Aorta (tissue), 5 donors: ENCODE results near the gene DNER. TPM values are rescaled to one million over a fixed set of nuclear protein-coding genes. Genes with fewer than 3 reads are reported as not detected.

Experiments
- ATAC-seq: fragments of 200-7000 bp; cut with Tn5 transposase; one replicate; pipeline ENCODE4 v1.9.1; 2022; ENCODE audit warnings: moderate library complexity; ENCODE audit not compliant: low FRiP score
- DNase-seq, 2 donors: peaks; one replicate each; pipeline ENCODE4 v3.0.0-alpha.2; 2020
- H3K27ac ChIP-seq, 2 donors: one replicate each; pipeline ENCODE4 v1.5.1; 2013; ENCODE audit warnings: low read length in 2 of 2, mild to moderate bottlenecking in 2 of 2, moderate library complexity in 2 of 2, control low read depth in 1 of 2, inconsistent platforms in 1 of 2, low read depth in 1 of 2
- H3K27me3 ChIP-seq, 2 donors: one replicate each; pipeline ENCODE4 v1.6.1; 2013; ENCODE audit warnings: control low read depth in 1 of 2, low read length in 1 of 2, mild to moderate bottlenecking in 1 of 2, moderate library complexity in 1 of 2; ENCODE audit not compliant: insufficient read depth in 2 of 2, control insufficient read depth in 1 of 2
- H3K36me3 ChIP-seq, 2 donors: one replicate each; pipeline ENCODE4 v1.6.1; 2013; ENCODE audit warnings: control low read depth in 1 of 2, low read length in 1 of 2, mild to moderate bottlenecking in 1 of 2; ENCODE audit not compliant: insufficient read depth in 2 of 2, control insufficient read depth in 1 of 2
- H3K4me1 ChIP-seq, 2 donors: one replicate each; pipeline ENCODE4 v1.6.1; 2013; ENCODE audit warnings: low read length in 2 of 2, control low read depth in 1 of 2, mild to moderate bottlenecking in 1 of 2, moderate library complexity in 1 of 2; ENCODE audit not compliant: insufficient read depth in 2 of 2, control insufficient read depth in 1 of 2
- H3K4me3 ChIP-seq, 2 donors: one replicate each; pipeline ENCODE4 v1.5.1; 2013; ENCODE audit warnings: low read length in 2 of 2, control low read depth in 1 of 2, mild to moderate bottlenecking in 1 of 2
- H3K9me3 ChIP-seq: one replicate; pipeline ENCODE4 v1.6.1; 2013; ENCODE audit warnings: mild to moderate bottlenecking, low read length; ENCODE audit not compliant: control insufficient read depth
- WGBS, 2 donors: extraction: QIAGEN DNeasy Blood & Tissue Kit; methylation state at CpG; one replicate each; pipeline ENCODE4 v1.1.7; 2013; 5-methylcytosine and 5-hydroxymethylcytosine counted together
- intact Hi-C, 2 donors: fragments of 100-400 bp; cut with DNase I; formaldehyde crosslinking; loops; one replicate each; pipeline versions ENCODE4 v1.14.2 to v1.15.0; 2022
- polyA plus RNA-seq, 2 donors: library from polyadenylated mRNA; stranded (reverse); fragments of 200-250 nt; gene quantifications; one replicate each; pipeline ENCODE4 v1.2.3, GENCODE V29; 2013
- total RNA-seq, 2 donors: library from RNA; stranded (reverse); fragmentation: NEBNext Ultra II Directional; extraction: Animal tissue kit (Norgen Biotek cat#: 25700); gene quantifications; one replicate each; pipeline ENCODE4 v1.2.1, GENCODE V29; 2021
- donor health status: healthy with polysubstance abuse.
- donor health status: Bipolar disorder and iron deficiency.
- donor health status: DM: no; HTN: no; CAD: no.
- donor health status: DM: no; HTN: no; CAD: no.
- donor health status: DM: yes; HTN: yes; CAD: no.

Gene DNER
- total and polyA plus RNA-seq, 4 donors: 0.45 to 2.5 (median 1.1) TPM

GRCh38 chr2:229563388-229563787 is 151.0 kb downstream of the DNER start:
- no peak overlapping the region for H3K4me3 ChIP-seq
- no peaks in the 10 kb centered on the region for H3K9me3 ChIP-seq
- H3K27ac ChIP-seq: no peak overlapping the region
- H3K4me1 ChIP-seq: peaks cover 0 to 2% of the 10 kb centered on the region in 2 donors
- H3K36me3 ChIP-seq: no peaks in the 10 kb centered on the region
- ATAC-seq: no peak
- WGBS, 2 donors: 94 to 97% methylated on average over 5 of the region's 5 CpGs
- DNase-seq: no peak
- H3K27me3 ChIP-seq: no peaks in the 10 kb centered on the region
- intact Hi-C loops: no loop called here

GRCh38 chr2:229562472-229563127 is 151.8 kb downstream of the DNER start:
- ATAC-seq: no peak
- no peaks in the 10 kb centered on the region for H3K9me3 ChIP-seq
- 82 to 83% methylated on average over 1 of the region's 1 CpG for WGBS, 2 donors
- peaks cover 0 to 2% of the 10 kb centered on the region in 2 donors for H3K4me1 ChIP-seq
- intact Hi-C loops: no loop called here
- H3K27me3 ChIP-seq: no peaks in the 10 kb centered on the region
- no peak overlapping the region for H3K27ac ChIP-seq
- no peak for DNase-seq
- no peak overlapping the region for H3K4me3 ChIP-seq
- H3K36me3 ChIP-seq: no peaks in the 10 kb centered on the region

GRCh38 chr2:229559986-229560385 is 154.4 kb downstream of the DNER start:
- no peak for DNase-seq
- Histone ChIP-seq H3K4me1 (peaks cover 0 to 2% of the 10 kb centered on the region in 2 donors), H3K27ac (no peak overlapping the region), H3K27me3 (no peaks in the 10 kb centered on the region), H3K9me3 (no peaks in the 10 kb centered on the region), H3K36me3 (no peaks in the 10 kb centered on the region), H3K4me3 (no peak overlapping the region)
- intact Hi-C loops: no loop called here
- ATAC-seq: no peak
- 13 to 14% methylated on average over 1 of the region's 1 CpG for WGBS, 2 donors

- Histone ChIP-seq H3K4me1 (peaks cover 0 to 2% of the 10 kb centered on the region in 2 donors), H3K27me3 (no peaks in the 10 kb centered on the region), H3K27ac (no peak overlapping the region), H3K9me3 (no peaks in the 10 kb centered on the region), H3K4me3 (no peak overlapping the region), H3K36me3 (no peaks in the 10 kb centered on the region)
- 89 to 94% methylated on average over 1 of the region's 1 CpG for WGBS, 2 donors
- intact Hi-C loops: no loop called here
- no peak for DNase-seq
- no peak for ATAC-seq
These were observed 161.3 kb downstream of the DNER start for GRCh38 chr2:229553091-229553490.

GRCh38 chr2:229543176-229543873 is 171.0 kb downstream of the DNER start:
- no peak overlapping the region for H3K27ac ChIP-seq
- WGBS, 2 donors: 88 to 89% methylated on average over 13 of the region's 13 CpGs
- no peaks in the 10 kb centered on the region for H3K36me3 ChIP-seq
- intact Hi-C loops: no loop called here
- no peaks in the 10 kb centered on the region for H3K4me1 ChIP-seq
- ATAC-seq: no peak
- H3K9me3 ChIP-seq: no peaks in the 10 kb centered on the region
- DNase-seq: no peak
- H3K27me3 ChIP-seq: no peaks in the 10 kb centered on the region
- H3K4me3 ChIP-seq: no peak overlapping the region

- H3K27me3 ChIP-seq: no peaks in the 10 kb centered on the region
- no peaks in the 10 kb centered on the region for H3K4me1 ChIP-seq
- H3K27ac ChIP-seq: no peak overlapping the region
- DNase-seq (no peak), ATAC-seq (no peak)
- H3K36me3 ChIP-seq: no peaks in the 10 kb centered on the region
- 82 to 89% methylated on average over 8 of the region's 8 CpGs for WGBS, 2 donors
- H3K4me3 ChIP-seq: no peak overlapping the region
- intact Hi-C loops: no loop called here
- no peaks in the 10 kb centered on the region for H3K9me3 ChIP-seq
These were observed 174.7 kb downstream of the DNER start for GRCh38 chr2:229539628-229540027.

GRCh38 chr2:229531594-229531993 is 182.8 kb downstream of the DNER start:
- Histone ChIP-seq H3K4me3 (no peak overlapping the region), H3K27ac (no peak overlapping the region), H3K9me3 (no peaks in the 10 kb centered on the region), H3K36me3 (no peaks in the 10 kb centered on the region), H3K4me1 (peaks cover 0 to 5% of the 10 kb centered on the region in 2 donors), H3K27me3 (no peaks in the 10 kb centered on the region)
- ATAC-seq (no peak), DNase-seq (no peak)
- 96 to 98% methylated on average over 2 of the region's 2 CpGs for WGBS, 2 donors
- intact Hi-C loops: no loop called here

- no peak for ATAC-seq
- H3K9me3 ChIP-seq: no peaks in the 10 kb centered on the region
- intact Hi-C loops: no loop called here
- no peak overlapping the region for H3K27ac ChIP-seq
- H3K4me3 ChIP-seq: no peak overlapping the region
- no peaks in the 10 kb centered on the region for H3K36me3 ChIP-seq
- 92 to 93% methylated on average over 6 of the region's 6 CpGs for WGBS, 2 donors
- DNase-seq: no peak
- peaks cover 0 to 5% of the 10 kb centered on the region in 2 donors for H3K4me1 ChIP-seq
- no peaks in the 10 kb centered on the region for H3K27me3 ChIP-seq
These were observed 183.9 kb downstream of the DNER start for GRCh38 chr2:229530434-229530833.

- Histone ChIP-seq H3K36me3 (no peaks in the 10 kb centered on the region), H3K27me3 (no peaks in the 10 kb centered on the region), H3K27ac (no peak overlapping the region), H3K4me1 (peaks cover 0 to 5% of the 10 kb centered on the region in 2 donors), H3K9me3 (no peaks in the 10 kb centered on the region), H3K4me3 (no peak overlapping the region)
- DNase-seq (no peak), ATAC-seq (no peak)
- WGBS, 2 donors: 91 to 92% methylated on average over 5 of the region's 5 CpGs
- intact Hi-C loops: no loop called here
These were observed 185.5 kb downstream of the DNER start for GRCh38 chr2:229528846-229529245.
